Smooth muscle cell (in vitro differentiated cells): ENCODE data around the gene THOC3. TPM values are rescaled to one million over a fixed set of nuclear protein-coding genes. Genes with fewer than 3 reads are reported as not detected.
"Not testable (repeated sequence)": the region's sequence is repeated elsewhere in the genome, so short reads cannot be mapped to it uniquely, and the experiment has no call there.

ENCODE experiments used
- DNase-seq: peaks from one replicate; lab custom pipeline; 2025; ENCODE audit not compliant: unreplicated experiment; lab: John Stamatoyannopoulos, UW
- H2AFZ ChIP-seq: fragments of 200-600 bp; sonication (generic); 2 replicates; pipeline ENCODE4 v1.6.0; 2016; ENCODE audit warnings: antibody characterized with exemption, low read depth, mild to moderate bottlenecking
- H3F3A ChIP-seq: fragments of 200-600 bp; sonication (generic); 2 replicates; pipeline ENCODE4 v1.6.0; 2017; ENCODE audit warnings: antibody characterized with exemption, low read depth
- H3K27ac ChIP-seq: fragments of 200-600 bp; sonication (generic); 2 replicates; pipeline ENCODE4 v1.5.1; 2016; ENCODE audit warnings: low read depth, mild to moderate bottlenecking
- H3K27me3 ChIP-seq: fragments of 200-600 bp; sonication (generic); 2 replicates; pipeline ENCODE4 v1.6.1; 2016; ENCODE audit warnings: low read depth, mild to moderate bottlenecking
- H3K36me3 ChIP-seq: fragments of 200-600 bp; sonication (generic); 2 replicates; pipeline ENCODE4 v1.5.1; 2016; ENCODE audit warnings: low read depth
- H3K4me1 ChIP-seq: fragments of 200-600 bp; sonication (generic); 2 replicates; pipeline ENCODE4 v1.5.1; 2016; ENCODE audit warnings: low read depth
- H3K4me2 ChIP-seq: fragments of 200-600 bp; sonication (generic); 2 replicates; pipeline ENCODE4 v1.6.0; 2016; ENCODE audit warnings: mild to moderate bottlenecking
- H3K4me3 ChIP-seq: fragments of 200-600 bp; sonication (generic); 2 replicates; pipeline ENCODE4 v1.5.1; 2016; ENCODE audit warnings: mild to moderate bottlenecking
- H3K79me2 ChIP-seq: fragments of 200-600 bp; sonication (generic); 2 replicates; pipeline ENCODE4 v1.6.0; 2016; ENCODE audit warnings: low read depth, mild to moderate bottlenecking
- H3K9ac ChIP-seq: fragments of 200-600 bp; sonication (generic); 2 replicates; pipeline ENCODE4 v1.6.0; 2016; ENCODE audit warnings: low read depth
- H3K9me3 ChIP-seq: fragments of 200-600 bp; sonication (generic); replicated peaks from 2 replicates; pipeline ENCODE4 v1.5.1; 2016; ENCODE audit warnings: low read depth
- H4K20me1 ChIP-seq: fragments of 200-600 bp; sonication (generic); 2 replicates; pipeline ENCODE4 v1.6.0; 2016; ENCODE audit warnings: low read depth
- WGBS: methylation state at CpG from one replicate; pipeline ENCODE4 v1.1.7; 2016; ENCODE audit warnings: low lambda C conversion rate; 5-methylcytosine and 5-hydroxymethylcytosine counted together
- polyA plus RNA-seq: library from polyadenylated mRNA; unstranded; fragments of >200 nt; fragmentation: Nextera tagmentation; extraction: Ambion mirVana; gene quantifications from 2 replicates; pipeline ENCODE4 v1.2.1, GENCODE V29; 2016
- total RNA-seq: library from RNA; depleted of rRNA; stranded (reverse); fragments of >200 nt; gene quantifications from 2 replicates; pipeline ENCODE4 v1.2.3, GENCODE V29; 2014

Gene THOC3
- total and polyA plus RNA-seq, 2 experiments from 2014 or later: 72.4 to 80.4 TPM

- H3K27me3 ChIP-seq, H3K79me2 ChIP-seq, H3K4me1 ChIP-seq, H3K9me3 ChIP-seq, H3K4me3 ChIP-seq, DNase-seq, H3K4me2 ChIP-seq, H2AFZ ChIP-seq, H3K36me3 ChIP-seq, H3K9ac ChIP-seq, H3F3A ChIP-seq, H4K20me1 ChIP-seq, H3K27ac ChIP-seq: not testable (repeated sequence)
- WGBS: no CpG with 5 or more reads among the region's 4 CpGs
Measured at GRCh38 chr5:175997495-175997894, 29.4 kb upstream of the THOC3 start.

- no CpG with 5 or more reads among the region's 6 CpGs for WGBS
- not testable (repeated sequence) for H2AFZ ChIP-seq, H3K27me3 ChIP-seq, DNase-seq, H3K27ac ChIP-seq, H3K79me2 ChIP-seq, H3K9ac ChIP-seq, H3F3A ChIP-seq, H3K36me3 ChIP-seq, H3K4me3 ChIP-seq, H4K20me1 ChIP-seq, H3K4me2 ChIP-seq, H3K4me1 ChIP-seq, H3K9me3 ChIP-seq
Measured at GRCh38 chr5:175996791-175997190, 28.7 kb upstream of the THOC3 start.

GRCh38 chr5:175995506-175995905, 27.4 kb upstream of the THOC3 start:
- H3K4me3 ChIP-seq, DNase-seq, H3K27ac ChIP-seq, H3K9ac ChIP-seq, H3K4me1 ChIP-seq, H3K79me2 ChIP-seq, H3K9me3 ChIP-seq, H3F3A ChIP-seq, H3K27me3 ChIP-seq, H3K36me3 ChIP-seq, H2AFZ ChIP-seq, H3K4me2 ChIP-seq, H4K20me1 ChIP-seq: not testable (repeated sequence)
- WGBS: no CpG with 5 or more reads among the region's 6 CpGs

GRCh38 chr5:175979371-175979995, 11.4 kb upstream of the THOC3 start:
- not testable (repeated sequence) for H3K4me3 ChIP-seq, H3K27ac ChIP-seq, DNase-seq, H4K20me1 ChIP-seq, H3F3A ChIP-seq, H3K4me1 ChIP-seq, H3K9ac ChIP-seq, H2AFZ ChIP-seq, H3K79me2 ChIP-seq, H3K36me3 ChIP-seq, H3K9me3 ChIP-seq, H3K27me3 ChIP-seq, H3K4me2 ChIP-seq
- 54% methylated on average over 4 of the region's 17 CpGs for WGBS

- Histone ChIP-seq H3K4me2 (peak overlapping the region; percentile 88), H2AFZ (peak overlapping the region; percentile 95), H3K4me3 (peak overlapping the region; percentile 97)
- 25% methylated on average over 4 of the region's 6 CpGs for WGBS
- H3K27ac ChIP-seq, H3K36me3 ChIP-seq, H3K9ac ChIP-seq, H3F3A ChIP-seq, H3K79me2 ChIP-seq, H4K20me1 ChIP-seq, H3K27me3 ChIP-seq, H3K4me1 ChIP-seq, DNase-seq, H3K9me3 ChIP-seq: not testable (repeated sequence)
Measured at GRCh38 chr5:175968381-175968780, 266 bp upstream of the THOC3 start.

- not testable (repeated sequence) for H3K4me3 ChIP-seq, H3K27ac ChIP-seq, DNase-seq, H4K20me1 ChIP-seq, H3K9ac ChIP-seq, H3K27me3 ChIP-seq, H2AFZ ChIP-seq, H3K36me3 ChIP-seq, H3K79me2 ChIP-seq, H3K4me1 ChIP-seq, H3F3A ChIP-seq, H3K4me2 ChIP-seq, H3K9me3 ChIP-seq
- WGBS: 89% methylated on average over 8 of the region's 8 CpGs
Measured at GRCh38 chr5:175962329-175962728, 5.8 kb downstream of the THOC3 start.

GRCh38 chr5:175960228-175960627, 7.9 kb downstream of the THOC3 start:
- H2AFZ ChIP-seq, H3K9ac ChIP-seq, H3K79me2 ChIP-seq, H3K27me3 ChIP-seq, H3K4me1 ChIP-seq, H4K20me1 ChIP-seq, H3K36me3 ChIP-seq, H3K4me3 ChIP-seq, H3K4me2 ChIP-seq, H3K9me3 ChIP-seq, DNase-seq, H3F3A ChIP-seq: not testable (repeated sequence)
- 66% methylated on average over 5 of the region's 6 CpGs for WGBS
- H3K27ac ChIP-seq: peak overlapping the region; percentile 35

- WGBS: 97% methylated on average over 2 of the region's 2 CpGs
- not testable (repeated sequence) for H3K9me3 ChIP-seq, H3K27me3 ChIP-seq, H3F3A ChIP-seq, H3K4me3 ChIP-seq, H3K27ac ChIP-seq, H4K20me1 ChIP-seq, H3K4me2 ChIP-seq, H2AFZ ChIP-seq, H3K36me3 ChIP-seq, DNase-seq, H3K79me2 ChIP-seq, H3K9ac ChIP-seq, H3K4me1 ChIP-seq
Measured at GRCh38 chr5:175958515-175958914, 9.6 kb downstream of the THOC3 start.

GRCh38 chr5:175954107-175954506, 14.0 kb downstream of the THOC3 start:
- WGBS: 89% methylated on average over 6 of the region's 6 CpGs
- H3K4me2 ChIP-seq, H2AFZ ChIP-seq, H3K4me1 ChIP-seq, H3K9ac ChIP-seq, H3K27ac ChIP-seq, H3K27me3 ChIP-seq, H4K20me1 ChIP-seq, H3K4me3 ChIP-seq, H3F3A ChIP-seq, H3K9me3 ChIP-seq, H3K36me3 ChIP-seq, DNase-seq, H3K79me2 ChIP-seq: not testable (repeated sequence)
